HG02852 (cell line): ENCODE measurements around the gene P3H4.
"Not testable (repeated sequence)": the region's sequence is repeated elsewhere in the genome, so short reads cannot be mapped to it uniquely, and the experiment has no call there.

Experiments
- ATAC-seq: cut with Tn5 transposase; IDR thresholded peaks from one replicate; pipeline ENCODE4 v1.9.1; 2021; ENCODE audit warnings: mild to moderate bottlenecking, moderate library complexity; ENCODE audit not compliant: unreplicated experiment

Gene P3H4

GRCh38 chr17:41811549-41812380 lies at the start of gene P3H4:
Gene P3H4 (minus strand): TSS chr17:41811949. CDS start chr17:41811915, 34 bp downstream.
- ATAC-seq = peak; percentile 68

GRCh38 chr17:41860254-41860931 lies 48.6 kb upstream of the P3H4 start:
- ATAC-seq = no peak

- ATAC-seq = not testable (repeated sequence)
Measured at GRCh38 chr17:41851382-41851781, 39.6 kb upstream of the P3H4 start.

GRCh38 chr17:41849251-41849990 lies 37.7 kb upstream of the P3H4 start:
- no peak for ATAC-seq

- no peak for ATAC-seq
Measured at GRCh38 chr17:41848788-41849187, 37.0 kb upstream of the P3H4 start.

GRCh38 chr17:41844971-41845370 lies 33.2 kb upstream of the P3H4 start:
- ATAC-seq = no peak

GRCh38 chr17:41840781-41841180 lies 29.0 kb upstream of the P3H4 start:
- not testable (repeated sequence) for ATAC-seq

- ATAC-seq = not testable (repeated sequence)
Measured at GRCh38 chr17:41839448-41839847, 27.7 kb upstream of the P3H4 start.

GRCh38 chr17:41837761-41838538 lies 26.2 kb upstream of the P3H4 start, which contains the start of gene KLHL10:
Gene KLHL10 (plus strand): TSS chr17:41837825. CDS start chr17:41837933, 108 bp downstream.
- no peak for ATAC-seq

- no peak for ATAC-seq
Measured at GRCh38 chr17:41836550-41837196, 24.9 kb upstream of the P3H4 start.

- no peak for ATAC-seq
Measured at GRCh38 chr17:41835800-41836549, 24.2 kb upstream of the P3H4 start, which contains the start of gene NT5C3B. Gene NT5C3B (minus strand): TSS chr17:41836232. CDS start chr17:41836193, 39 bp downstream.

- no peak for ATAC-seq
Measured at GRCh38 chr17:41835214-41835799, 23.6 kb upstream of the P3H4 start.

GRCh38 chr17:41829961-41830360 lies 18.2 kb upstream of the P3H4 start:
- not testable (repeated sequence) for ATAC-seq

GRCh38 chr17:41825175-41825845 lies 13.6 kb upstream of the P3H4 start:
- ATAC-seq = no peak

GRCh38 chr17:41824086-41824485 lies 12.3 kb upstream of the P3H4 start:
- ATAC-seq = no peak

GRCh38 chr17:41823580-41823979 lies 11.8 kb upstream of the P3H4 start:
- ATAC-seq = no peak

- no peak for ATAC-seq
Measured at GRCh38 chr17:41823141-41823524, 11.4 kb upstream of the P3H4 start.
